ENCODE measurements around the gene CPN2.

DNA sequence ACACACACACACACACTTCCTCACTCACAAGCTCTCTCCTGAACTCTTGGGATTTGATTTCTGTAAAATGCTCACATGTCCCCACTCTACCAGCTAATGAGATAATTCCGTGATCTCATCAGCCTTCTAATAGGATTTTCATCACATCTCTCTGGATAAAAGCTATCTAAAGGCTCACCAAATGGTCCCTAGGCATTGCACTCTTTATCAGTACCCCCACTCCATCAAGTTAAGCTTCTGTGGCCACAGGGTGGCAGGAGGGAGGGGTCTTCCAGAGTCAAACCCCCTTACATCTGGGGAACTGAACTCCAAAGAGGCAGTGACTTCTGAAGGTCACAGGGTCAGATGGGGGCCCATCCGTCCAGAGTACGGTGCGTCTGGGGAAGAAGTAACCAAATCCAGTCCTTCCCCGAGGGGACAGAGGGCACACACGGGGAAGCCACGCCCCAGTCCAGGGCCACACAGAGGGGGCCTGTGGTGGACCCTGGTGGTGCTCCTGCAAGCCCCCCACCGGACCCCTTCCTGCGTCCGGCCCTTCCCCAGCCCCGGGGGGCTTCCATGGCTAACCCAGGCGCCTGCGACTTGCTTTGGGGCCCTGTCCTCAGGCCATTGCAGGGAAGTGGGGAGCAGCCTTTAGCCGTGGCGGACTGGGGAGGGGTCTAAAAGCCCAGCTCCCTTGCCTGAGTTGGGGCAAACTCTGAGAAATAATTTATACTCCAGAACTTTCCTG, 25.5 kb downstream of the CPN2 start:
- no peak for TF ChIP-seq EZH2phosphoT487 (IDR thresholded peaks at IDR 0.05; ENCODE audit: borderline replicate concordance)
- TF ChIP-seq, protein P1, sequence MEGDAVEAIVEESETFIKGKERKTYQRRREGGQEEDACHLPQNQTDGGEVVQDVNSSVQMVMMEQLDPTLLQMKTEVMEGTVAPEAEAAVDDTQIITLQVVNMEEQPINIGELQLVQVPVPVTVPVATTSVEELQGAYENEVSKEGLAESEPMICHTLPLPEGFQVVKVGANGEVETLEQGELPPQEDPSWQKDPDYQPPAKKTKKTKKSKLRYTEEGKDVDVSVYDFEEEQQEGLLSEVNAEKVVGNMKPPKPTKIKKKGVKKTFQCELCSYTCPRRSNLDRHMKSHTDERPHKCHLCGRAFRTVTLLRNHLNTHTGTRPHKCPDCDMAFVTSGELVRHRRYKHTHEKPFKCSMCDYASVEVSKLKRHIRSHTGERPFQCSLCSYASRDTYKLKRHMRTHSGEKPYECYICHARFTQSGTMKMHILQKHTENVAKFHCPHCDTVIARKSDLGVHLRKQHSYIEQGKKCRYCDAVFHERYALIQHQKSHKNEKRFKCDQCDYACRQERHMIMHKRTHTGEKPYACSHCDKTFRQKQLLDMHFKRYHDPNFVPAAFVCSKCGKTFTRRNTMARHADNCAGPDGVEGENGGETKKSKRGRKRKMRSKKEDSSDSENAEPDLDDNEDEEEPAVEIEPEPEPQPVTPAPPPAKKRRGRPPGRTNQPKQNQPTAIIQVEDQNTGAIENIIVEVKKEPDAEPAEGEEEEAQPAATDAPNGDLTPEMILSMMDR (conservative IDR thresholded peaks at IDR 0.05; ENCODE audit: low read length), result peak; percentile 25; the same call in 1 of the 2 replicates
